B cell (primary cell): ENCODE results near the gene SPPL3.

Source experiments
- CTCF ChIP-seq: fragments of 200-600 bp; IDR thresholded peaks from one replicate; pipeline ENCODE4 v1.8.0; 2022; ENCODE audit warnings: antibody characterized with exemption, mild to moderate bottlenecking
- EZH2 ChIP-seq: IDR thresholded peaks from 2 replicates; pipeline ENCODE4 v1.6.1; 2012; ENCODE audit warnings: borderline replicate concordance, low read depth, mild to moderate bottlenecking, moderate library complexity, low read length; ENCODE audit not compliant: insufficient read depth, poor library complexity, severe bottlenecking

- TF ChIP-seq CTCF = no peak
- TF ChIP-seq EZH2 = no peak
Measured at GRCh38 chr12:120791669-120792176, 112.4 kb downstream of the SPPL3 start.
